SU-DHL-6 (cell line): ENCODE measurements around the gene ACY1.

Experiments used
- CTCF ChIP-seq: fragments of 200-600 bp; sonication (generic); IDR thresholded peaks from one replicate; pipeline ENCODE4 v1.5.1; 2017; ENCODE audit warnings: antibody characterized with exemption, mild to moderate bottlenecking, low read length, moderate library complexity; ENCODE audit not compliant: insufficient read depth, poor library complexity, severe bottlenecking
- EZH2phosphoT487 ChIP-seq: fragments of 200-600 bp; sonication (generic), shearing (Covaris generic); conservative IDR thresholded peaks from 2 replicates; pipeline ENCODE4 v1.6.1; 2018; ENCODE audit warnings: mild to moderate bottlenecking, antibody characterized with exemption, low read length, moderate library complexity, mixed read lengths

GRCh38 chr3:51955175-51955892, 28.0 kb upstream of the ACY1 start, which contains the start of gene GPR62:
- TF ChIP-seq CTCF (no peak), EZH2phosphoT487 (no peak)
